Lower leg skin (tissue), 3 donors: ENCODE results near the gene RCL1.

ENCODE experiments used
- CTCF ChIP-seq, 3 donors: fragments of 450-650 bp; IDR thresholded peaks; one replicate each; pipeline ENCODE4 v1.5.1; 2016; ENCODE audit warnings: antibody characterized with exemption in 3 of 3, mild to moderate bottlenecking in 3 of 3, moderate library complexity in 2 of 3
- POLR2A ChIP-seq, 2 donors: fragments of 450-650 bp; IDR thresholded peaks; one replicate each; pipeline ENCODE4 v1.6.1; 2016 to 2017; ENCODE audit warnings: antibody characterized with exemption in 2 of 2, mild to moderate bottlenecking in 1 of 2, moderate library complexity in 1 of 2

DNA sequence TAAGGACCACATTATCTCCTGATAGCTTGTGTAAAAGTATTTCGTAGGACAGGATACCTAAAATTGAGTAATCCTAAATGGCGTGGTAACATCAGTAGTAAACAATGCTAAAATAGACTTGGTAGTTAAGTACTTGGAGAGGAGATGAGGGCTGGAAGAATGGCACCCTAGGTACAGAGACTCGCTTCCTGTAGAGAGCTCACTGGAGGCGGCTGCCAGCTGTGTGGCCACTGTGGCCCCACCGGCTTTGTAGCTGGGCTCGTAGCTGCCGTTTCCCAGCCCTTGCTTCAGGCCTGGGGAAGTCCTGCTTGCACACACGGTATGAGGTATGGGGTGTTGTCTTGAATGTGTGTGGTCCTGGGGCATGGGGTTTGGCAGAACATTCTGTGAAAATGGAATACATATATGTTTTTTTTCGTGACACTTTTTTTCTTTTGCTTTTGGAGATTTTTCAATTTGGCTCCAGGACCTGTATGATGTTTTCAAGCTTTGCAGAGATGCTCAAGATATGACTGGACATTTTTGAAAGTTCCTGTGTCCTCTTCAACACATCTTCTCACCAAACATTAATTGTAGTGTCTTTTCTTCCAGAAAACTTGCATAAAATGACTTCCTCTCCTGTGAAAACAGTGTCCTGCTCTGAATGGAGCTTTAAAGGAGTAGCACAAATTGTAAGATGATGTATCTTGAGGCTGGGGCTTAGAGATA, 58.0 kb downstream of the RCL1 start:
- TF ChIP-seq CTCF (IDR thresholded peaks at IDR 0.05) (no peak), POLR2A (IDR thresholded peaks at IDR 0.05) (no peak)
